AG10803 (cell line): ENCODE results near the gene HAGH.
A peak's percentile ranks its signal among the peaks of the same experiment; 100 is the strongest.

Experiments used
- DNase-seq: peaks from one replicate; pipeline ENCODE4 v3.0.0; 2010; ENCODE audit warnings: low read depth
- H3K4me3 ChIP-seq: 2 replicates; pipeline ENCODE4 v1.5.1; 2011; ENCODE audit warnings: mild to moderate bottlenecking, low read length, control low read depth
- CTCF ChIP-seq: conservative IDR thresholded peaks from 2 replicates; pipeline ENCODE4 v1.5.1; 2011; ENCODE audit warnings: mild to moderate bottlenecking, low read length, control low read depth, inconsistent platforms

Gene HAGH

GRCh38 chr16:1850981-1851380 lies 24.4 kb upstream of the HAGH start:
- H3K4me3 ChIP-seq = no peak overlapping the region
- TF ChIP-seq CTCF = no peak
- DNase-seq = no peak

- H3K4me3 ChIP-seq = no peak overlapping the region
- no peak for TF ChIP-seq CTCF
- no peak for DNase-seq
Measured at GRCh38 chr16:1846416-1846815, 19.8 kb upstream of the HAGH start.

GRCh38 chr16:1845985-1846384 lies 19.4 kb upstream of the HAGH start:
- no peak for TF ChIP-seq CTCF
- no peak for DNase-seq
- H3K4me3 ChIP-seq = no peak overlapping the region

- TF ChIP-seq CTCF = no peak
- no peak overlapping the region for H3K4me3 ChIP-seq
- peak; percentile 91 for DNase-seq
Measured at GRCh38 chr16:1839554-1839953, 12.9 kb upstream of the HAGH start.

- TF ChIP-seq CTCF = no peak
- DNase-seq = no peak
- H3K4me3 ChIP-seq = no peak overlapping the region
Measured at GRCh38 chr16:1834096-1834495, 7.5 kb upstream of the HAGH start.

- DNase-seq = no peak
- no peak for TF ChIP-seq CTCF
- H3K4me3 ChIP-seq = no peak overlapping the region
Measured at GRCh38 chr16:1832838-1833454, 6.3 kb upstream of the HAGH start.

GRCh38 chr16:1831186-1832075 lies 4.8 kb upstream of the HAGH start:
- no peak overlapping the region for H3K4me3 ChIP-seq
- no peak for TF ChIP-seq CTCF
- no peak for DNase-seq
